ENCODE data around the gene CTBP2. TPM values are rescaled to one million over a fixed set of nuclear protein-coding genes. Genes with fewer than 3 reads are reported as not detected.
A peak's percentile ranks its signal among the peaks of the same experiment; 100 is the strongest.

CTBP2 gene
- 99.8 TPM for polyA plus RNA-seq (2012; ENCODE audit: insufficient read depth, insufficient read length, low read depth)

GRCh38 chr10:125159932-125160855 is at the start of gene CTBP2:
TSS of gene CTBP2 (minus strand) at chr10:125160563.
- peak; percentile 65 for DNase-seq

GRCh38 chr10:125209591-125210355 is 49.4 kb upstream of the CTBP2 start:
- Histone ChIP-seq H3K4me3 (ENCODE audit: low read depth, low read length) (no peak overlapping the region), H3K9me3 (no peaks in the 10 kb centered on the region), H3K4me1 (no peaks in the 10 kb centered on the region), H3K36me3 (no peaks in the 10 kb centered on the region), H3K27me3 (no peaks in the 10 kb centered on the region)
- no peak for TF ChIP-seq CTCF (IDR thresholded peaks at IDR 0.05; ENCODE audit: low read depth, low read length)
- no peak for DNase-seq

More at GRCh38 chr10:125159932-125160855, at the start of gene CTBP2:
- Histone ChIP-seq H3K4me1 (peaks cover 4% of the 10 kb centered on the region; the same call in 1 of the 2 replicates), H3K36me3 (peaks cover 4% of the 10 kb centered on the region; the same call in 1 of the 2 replicates), H3K4me3 (ENCODE audit: low read depth, low read length) (peak within 1 kb of the TSS; percentile 67), H3K9me3 (no peaks in the 10 kb centered on the region), H3K27me3 (no peaks in the 10 kb centered on the region)
- no peak for TF ChIP-seq CTCF (IDR thresholded peaks at IDR 0.05; ENCODE audit: low read depth, low read length)

GRCh38 chr10:125208854-125209565 is 48.6 kb upstream of the CTBP2 start:
- Histone ChIP-seq H3K27me3 (no peaks in the 10 kb centered on the region), H3K9me3 (no peaks in the 10 kb centered on the region), H3K36me3 (no peaks in the 10 kb centered on the region), H3K4me1 (no peaks in the 10 kb centered on the region), H3K4me3 (ENCODE audit: low read depth, low read length) (no peak overlapping the region)
- no peak for TF ChIP-seq CTCF (IDR thresholded peaks at IDR 0.05; ENCODE audit: low read depth, low read length)
- no peak for DNase-seq

- Histone ChIP-seq H3K4me3 (ENCODE audit: low read depth, low read length) (no peak overlapping the region), H3K4me1 (no peaks in the 10 kb centered on the region), H3K27me3 (no peaks in the 10 kb centered on the region), H3K9me3 (no peaks in the 10 kb centered on the region), H3K36me3 (no peaks in the 10 kb centered on the region)
- TF ChIP-seq CTCF (IDR thresholded peaks at IDR 0.05; ENCODE audit: low read depth, low read length) = no peak
- DNase-seq = no peak
Measured at GRCh38 chr10:125206623-125207022, 46.3 kb upstream of the CTBP2 start.

- no peaks in the 10 kb centered on the region for H3K36me3 ChIP-seq
- H3K4me3 ChIP-seq (ENCODE audit: low read depth, low read length) = no peak overlapping the region
- no peak for TF ChIP-seq CTCF (IDR thresholded peaks at IDR 0.05; ENCODE audit: low read depth, low read length)
- DNase-seq = no peak
- H3K27me3 ChIP-seq = no peaks in the 10 kb centered on the region
- no peaks in the 10 kb centered on the region for H3K4me1 ChIP-seq
- H3K9me3 ChIP-seq = no peaks in the 10 kb centered on the region
Measured at GRCh38 chr10:125205431-125205830, 45.1 kb upstream of the CTBP2 start.
